B cell (primary cell): ENCODE measurements around the gene LAPTM4A. TPM values are rescaled to one million over a fixed set of nuclear protein-coding genes. Genes with fewer than 3 reads are reported as not detected.
A peak's percentile ranks its signal among the peaks of the same experiment; 100 is the strongest.

Source experiments
- ATAC-seq: fragments of 200-7000 bp; cut with Tn5 transposase; one replicate; pipeline ENCODE4 v1.10.0; 2021; ENCODE audit warnings: low read depth, mild to moderate bottlenecking, moderate number of reproducible peaks, moderate library complexity
- CTCF ChIA-PET: fragments of 350-600 bp; sonication (Branson Sonifier 250); formaldehyde crosslinking; loops from one replicate; lab custom pipeline; 2021; ENCODE audit warnings: antibody characterized with exemption, inconsistent platforms; lab: Charles Lee
- POLR2A ChIA-PET: fragments of 350-600 bp; sonication (Branson Sonifier 250); formaldehyde crosslinking; loops from one replicate; lab custom pipeline; 2021; ENCODE audit warnings: antibody characterized with exemption; lab: Charles Lee
- DNase-seq: peaks from one replicate; pipeline ENCODE4 v3.0.0; 2013
- H2AFZ ChIP-seq: 2 replicates; pipeline ENCODE4 v1.6.1; 2012; ENCODE audit warnings: mild to moderate bottlenecking, low read depth, low read length; ENCODE audit not compliant: insufficient read depth, poor library complexity, severe bottlenecking
- H3K27ac ChIP-seq, 2 donors: 1 replicate in 1 of 2; 2 replicates in 1 of 2; pipeline ENCODE4 v1.5.1; 2012 to 2013; ENCODE audit warnings: low read length in 2 of 2, mild to moderate bottlenecking in 2 of 2, moderate library complexity in 1 of 2
- H3K27me3 ChIP-seq, 4 experiments: fragments of 200-600 bp in 1 of 4; sonication (generic) in 1 of 4; replicated peaks in 1 of 4; 1 replicate in 2 of 4; 2 replicates in 2 of 4; pipeline versions ENCODE4 v1.6.1 to v1.7.0; 2013 to 2016; ENCODE audit warnings: low read length in 3 of 4, mild to moderate bottlenecking in 2 of 4, mixed read lengths in 1 of 4, moderate library complexity in 1 of 4; ENCODE audit not compliant: insufficient read depth in 4 of 4, control insufficient read depth in 3 of 4; ENCODE audit errors: control extremely low read depth in 1 of 4
- H3K36me3 ChIP-seq, 2 experiments: replicated peaks in 1 of 2; 1 replicate in 1 of 2; 2 replicates in 1 of 2; pipeline versions ENCODE4 v1.6.1 to v1.7.1; 2013; ENCODE audit warnings: low read length in 1 of 2; ENCODE audit not compliant: insufficient read depth in 2 of 2, control insufficient read depth in 1 of 2; ENCODE audit errors: control extremely low read depth in 1 of 2, extremely low read depth in 1 of 2
- H3K4me1 ChIP-seq, 2 donors: fragments of 200-600 bp in 1 of 2; sonication (generic) in 1 of 2; 1 replicate in 1 of 2; 2 replicates in 1 of 2; pipeline versions ENCODE4 v1.5.1 to v1.6.1; 2013 to 2017; ENCODE audit warnings: low read length in 2 of 2; ENCODE audit not compliant: control insufficient read depth in 2 of 2, insufficient read depth in 2 of 2
- H3K4me2 ChIP-seq: replicated peaks from 2 replicates; pipeline ENCODE3; 2012; ENCODE audit warnings: mild to moderate bottlenecking, low read depth, low read length; ENCODE audit not compliant: poor library complexity, severe bottlenecking
- H3K4me3 ChIP-seq, 5 experiments: fragments of 200-600 bp in 1 of 5; sonication (generic) in 1 of 5; 1 replicate in 3 of 5; 2 replicates in 2 of 5; pipeline versions ENCODE4 v1.5.1 to v1.7.0; 2011 to 2016; ENCODE audit warnings: low read length in 4 of 5, mild to moderate bottlenecking in 4 of 5, low read depth in 2 of 5, control low read depth in 1 of 5, moderate library complexity in 1 of 5; ENCODE audit not compliant: insufficient read depth in 1 of 5; ENCODE audit errors: control extremely low read depth in 1 of 5, extremely low read depth in 1 of 5
- H3K79me2 ChIP-seq: fragments of 200-600 bp; sonication (generic); one replicate; pipeline ENCODE4 v1.6.0; 2016; ENCODE audit warnings: low read length; ENCODE audit not compliant: control insufficient read depth, insufficient read depth
- H3K9ac ChIP-seq: fragments of 200-600 bp; sonication (generic); 2 replicates; pipeline ENCODE4 v1.6.1; 2017; ENCODE audit warnings: mild to moderate bottlenecking, low read length, moderate library complexity
- H3K9me3 ChIP-seq, 3 donors: one replicate each; pipeline versions ENCODE4 v1.6.1 to v1.7.1; 2013; ENCODE audit warnings: low read length in 2 of 3; ENCODE audit not compliant: control insufficient read depth in 2 of 3, insufficient read depth in 1 of 3; ENCODE audit errors: control extremely low read depth in 1 of 3
- H4K20me1 ChIP-seq: 2 replicates; pipeline ENCODE4 v1.6.0; 2012; ENCODE audit warnings: mild to moderate bottlenecking, low read length; ENCODE audit not compliant: insufficient read depth, control insufficient read depth, poor library complexity, severe bottlenecking
- H3K27ac Mint-ChIP-seq: one replicate; pipeline ENCODE4 v1.8.0; 2021; ENCODE audit warnings: mixed read lengths
- H3K27me3 Mint-ChIP-seq: one replicate; pipeline ENCODE4 v1.8.0; 2021; ENCODE audit warnings: mixed read lengths
- H3K4me1 Mint-ChIP-seq: one replicate; pipeline ENCODE4 v1.8.0; 2021; ENCODE audit warnings: mixed read lengths
- H3K4me3 Mint-ChIP-seq: one replicate; pipeline ENCODE4 v1.8.0; 2021; ENCODE audit warnings: mixed read lengths
- H3K9me3 Mint-ChIP-seq: one replicate; pipeline ENCODE4 v1.8.0; 2022; ENCODE audit warnings: mixed read lengths; ENCODE audit not compliant: insufficient read depth
- EZH2 ChIP-seq: IDR thresholded peaks from 2 replicates; pipeline ENCODE4 v1.6.1; 2012; ENCODE audit warnings: borderline replicate concordance, low read depth, mild to moderate bottlenecking, moderate library complexity, low read length; ENCODE audit not compliant: insufficient read depth, poor library complexity, severe bottlenecking
- WGBS: methylation state at CpG from one replicate; pipeline ENCODE4 v1.1.5; 2013; ENCODE audit warnings: missing lambda C conversion rate; ENCODE audit not compliant: insufficient coverage; 5-methylcytosine and 5-hydroxymethylcytosine counted together
- intact Hi-C: fragments of 100-400 bp; cut with micrococcal nuclease; formaldehyde crosslinking; loops from one replicate; pipeline ENCODE4 v1.10.0; 2022
- polyA plus RNA-seq: library from polyadenylated mRNA; depleted of rRNA; stranded (reverse); fragments of >200 nt; gene quantifications from 2 replicates; pipeline ENCODE4 v1.2.3, GENCODE V29; 2012
- total RNA-seq, 2 donors: library from RNA; stranded (reverse); fragments of 120-200 nt in 1 of 2; gene quantifications; 1 replicate in 1 of 2; 2 replicates in 1 of 2; pipeline versions ENCODE4 v1.2.3 to v1.2.4, GENCODE V29; 2013 to 2022
- TF ChIP-seq, protein P1 (sequence below): fragments of 200-600 bp; IDR thresholded peaks from one replicate; pipeline ENCODE4 v1.8.0; 2022; ENCODE audit warnings: antibody characterized with exemption, mild to moderate bottlenecking

LAPTM4A gene
- total and polyA plus RNA-seq, 2 donors (not counting 1 experiment from before 2014, with no cell fraction given) = 45.9 to 74.4 TPM

DNA sequence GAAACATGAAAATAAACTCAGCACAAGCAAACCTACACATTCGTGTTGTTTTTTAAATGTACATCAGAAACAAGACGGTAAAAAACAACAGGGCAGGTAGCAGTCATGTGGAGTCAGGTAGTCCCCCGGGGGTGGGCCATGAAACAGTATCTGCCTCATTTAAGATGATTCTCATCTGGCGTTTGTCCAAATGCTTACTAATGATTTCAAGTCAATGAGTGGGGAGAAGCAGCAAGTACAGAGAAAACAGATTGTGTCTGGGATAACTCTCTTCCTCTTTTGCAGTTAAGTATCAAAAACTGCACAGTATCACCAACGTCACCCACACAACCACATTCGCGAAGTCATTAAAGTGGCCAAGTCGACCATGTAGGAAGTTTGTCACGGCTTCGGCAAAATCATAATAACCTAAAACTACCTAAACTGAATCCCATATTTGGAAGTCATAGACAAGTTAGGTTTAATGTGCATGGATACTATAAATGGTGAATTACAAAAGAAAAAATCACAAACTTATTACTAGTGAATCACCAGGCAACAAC, 1.3 kb downstream of the LAPTM4A start:
- peak; percentile 29 for ATAC-seq
- no peak for TF ChIP-seq EZH2
- TF ChIP-seq, protein P1, sequence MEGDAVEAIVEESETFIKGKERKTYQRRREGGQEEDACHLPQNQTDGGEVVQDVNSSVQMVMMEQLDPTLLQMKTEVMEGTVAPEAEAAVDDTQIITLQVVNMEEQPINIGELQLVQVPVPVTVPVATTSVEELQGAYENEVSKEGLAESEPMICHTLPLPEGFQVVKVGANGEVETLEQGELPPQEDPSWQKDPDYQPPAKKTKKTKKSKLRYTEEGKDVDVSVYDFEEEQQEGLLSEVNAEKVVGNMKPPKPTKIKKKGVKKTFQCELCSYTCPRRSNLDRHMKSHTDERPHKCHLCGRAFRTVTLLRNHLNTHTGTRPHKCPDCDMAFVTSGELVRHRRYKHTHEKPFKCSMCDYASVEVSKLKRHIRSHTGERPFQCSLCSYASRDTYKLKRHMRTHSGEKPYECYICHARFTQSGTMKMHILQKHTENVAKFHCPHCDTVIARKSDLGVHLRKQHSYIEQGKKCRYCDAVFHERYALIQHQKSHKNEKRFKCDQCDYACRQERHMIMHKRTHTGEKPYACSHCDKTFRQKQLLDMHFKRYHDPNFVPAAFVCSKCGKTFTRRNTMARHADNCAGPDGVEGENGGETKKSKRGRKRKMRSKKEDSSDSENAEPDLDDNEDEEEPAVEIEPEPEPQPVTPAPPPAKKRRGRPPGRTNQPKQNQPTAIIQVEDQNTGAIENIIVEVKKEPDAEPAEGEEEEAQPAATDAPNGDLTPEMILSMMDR = no peak
- no peaks in the 10 kb centered on the region for H3K9me3 ChIP-seq
- peaks cover 31% of the 10 kb centered on the region for H4K20me1 ChIP-seq
- intact Hi-C loops = loop anchor here (1.0 to 2.0 kb wide), 3 partner anchors 35 to 601 kb away; partner anchors contain the start of genes HS1BP3 and RHOB
- Mint-ChIP-seq H3K4me3 (no peak overlapping the region), H3K4me1 (peaks cover 37% of the 10 kb centered on the region), H3K9me3 (no peaks in the 10 kb centered on the region), H3K27ac (no peak overlapping the region), H3K27me3 (peaks cover 5% of the 10 kb centered on the region)
- H3K36me3 ChIP-seq = no peaks in the 10 kb centered on the region
- peak overlapping the region; percentile 96 for H3K4me2 ChIP-seq
- peak overlapping the region; percentile 91 for H2AFZ ChIP-seq
- peaks cover 0 to 10% (median 6%) of the 10 kb centered on the region in 4 experiments for H3K27me3 ChIP-seq
- peaks cover 60% of the 10 kb centered on the region for H3K79me2 ChIP-seq
- peaks cover 25 to 28% of the 10 kb centered on the region in 2 donors for H3K4me1 ChIP-seq
- H3K27ac ChIP-seq = peak overlapping the region; percentile 88 to 98
- peak overlapping the region; percentile 49 to 99 (median 85) for H3K4me3 ChIP-seq
- peak; percentile 87 for DNase-seq
- CTCF ChIA-PET = interaction anchor here (1.8 to 3.6 kb wide), 2 partner anchors 13 to 35 kb away, joined by 4 to 18 read pairs; no protein-coding TSS in a partner anchor
- WGBS = 0% methylated on average over 2 of the region's 10 CpGs
- H3K9ac ChIP-seq = peak overlapping the region; percentile 92
- POLR2A ChIA-PET = interaction anchor here (0.6 to 0.7 kb wide), 2 partner anchors 16 to 397 kb away, joined by 3 to 4 read pairs; partner anchors contain the start of gene RHOB

DNA sequence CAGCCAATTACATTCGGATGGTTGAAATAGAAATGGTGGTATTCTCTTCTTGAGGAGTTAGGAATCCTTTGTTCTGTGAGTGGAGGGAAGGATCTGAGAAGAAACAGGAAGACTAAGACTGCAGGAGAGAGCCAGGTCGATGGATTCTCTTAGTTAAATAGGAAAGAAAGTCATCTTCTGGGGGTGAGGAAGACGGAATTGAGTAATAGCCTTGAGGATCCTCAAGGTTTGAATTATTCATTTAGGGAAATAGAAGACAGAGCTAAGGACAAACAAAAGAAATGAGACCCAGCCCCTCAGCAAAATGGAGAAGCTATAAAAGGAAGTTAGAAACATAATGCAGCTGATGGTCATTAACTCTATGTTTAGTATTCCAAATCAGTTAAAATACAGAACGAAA, 1.8 kb downstream of the LAPTM4A start:
- H3K4me3 Mint-ChIP-seq = no peak overlapping the region
- Histone ChIP-seq H3K4me1 (peaks cover 25 to 28% of the 10 kb centered on the region in 2 donors), H4K20me1 (peaks cover 34% of the 10 kb centered on the region), H2AFZ (peak overlapping the region; percentile 91), H3K27ac (peak overlapping the region; percentile 88 to 98), H3K4me3 (peak overlapping the region; percentile 49 to 99 (median 85)), H3K9me3 (no peaks in the 10 kb centered on the region), H3K9ac (peak overlapping the region; percentile 92), H3K79me2 (peaks cover 65% of the 10 kb centered on the region), H3K27me3 (peaks cover 0 to 7% (median 6%) of the 10 kb centered on the region in 4 experiments), H3K4me2 (peak overlapping the region; percentile 96), H3K36me3 (no peaks in the 10 kb centered on the region)
- no peaks in the 10 kb centered on the region for H3K27me3 Mint-ChIP-seq
- H3K9me3 Mint-ChIP-seq = no peaks in the 10 kb centered on the region
- intact Hi-C loops = loop anchor here (1.0 to 2.0 kb wide), 3 partner anchors 34 to 601 kb away; partner anchors contain the start of genes HS1BP3 and RHOB
- ChIA-PET POLR2A (interaction anchor here (0.6 to 0.7 kb wide), 2 partner anchors 15 to 397 kb away, joined by 3 to 4 read pairs; partner anchors contain the start of gene RHOB), CTCF (interaction anchor here (3.6 kb wide), 1 partner anchor 35 kb away, joined by 18 read pairs; no protein-coding TSS in a partner anchor)
- ATAC-seq (no peak), DNase-seq (no peak)
- H3K27ac Mint-ChIP-seq = no peak overlapping the region
- peaks cover 37% of the 10 kb centered on the region for H3K4me1 Mint-ChIP-seq
- TF ChIP-seq, protein P1 = no peak
- no peak for TF ChIP-seq EZH2
- 0% methylated on average over 1 of the region's 4 CpGs for WGBS
